WTC11 (cell line): ENCODE results near the gene RRAS. TPM values are rescaled to one million over a fixed set of nuclear protein-coding genes. Genes with fewer than 3 reads are reported as not detected.

ENCODE experiments used
- ATAC-seq: fragments of 200-7000 bp; cut with Tn5 transposase; 2 replicates; pipeline ENCODE4 v1.10.0; 2021; ENCODE audit warnings: mild to moderate bottlenecking, moderate library complexity
- CTCF ChIA-PET: fragments of 300-600 bp; sonication (Branson Sonifier 250); formaldehyde crosslinking; loops from one replicate; lab custom pipeline; 2021; ENCODE audit warnings: antibody characterized with exemption; lab: Charles Lee
- POLR2A ChIA-PET: fragments of 350-600 bp; sonication (Branson Sonifier 250); formaldehyde crosslinking; loops from one replicate; lab custom pipeline; 2021; ENCODE audit warnings: antibody characterized with exemption; lab: Charles Lee
- DNase-seq: peaks from one replicate; pipeline ENCODE4 v3.0.0; 2021; ENCODE audit warnings: low spot score
- H3K27ac Mint-ChIP-seq: 2 replicates; pipeline ENCODE4 v1.8.0; 2021; ENCODE audit warnings: mixed read lengths
- H3K27me3 Mint-ChIP-seq: 2 replicates; pipeline ENCODE4 v1.8.0; 2021; ENCODE audit warnings: low read depth, mild to moderate bottlenecking, moderate library complexity, mixed read lengths
- H3K36me3 Mint-ChIP-seq: 2 replicates; pipeline ENCODE4 v1.8.0; 2021; ENCODE audit warnings: mixed read lengths
- H3K4me1 Mint-ChIP-seq: 2 replicates; pipeline ENCODE4 v1.8.0; 2022; ENCODE audit warnings: mixed read lengths
- H3K4me3 Mint-ChIP-seq: 2 replicates; pipeline ENCODE4 v1.8.0; 2021; ENCODE audit warnings: mild to moderate bottlenecking, moderate library complexity, mixed read lengths
- H3K9me3 Mint-ChIP-seq: 2 replicates; pipeline ENCODE4 v1.8.0; 2021; ENCODE audit warnings: mixed read lengths
- E2F1 ChIP-seq: sonication (generic); formaldehyde crosslinking; IDR thresholded peaks from 2 replicates; pipeline ENCODE4 v1.8.0; 2022; ENCODE audit warnings: mild to moderate bottlenecking, missing genetic modification reagents
- ETV6 ChIP-seq: sonication (generic); formaldehyde crosslinking; IDR thresholded peaks from 2 replicates; pipeline ENCODE4 v1.8.1; 2022; ENCODE audit warnings: mild to moderate bottlenecking, missing genetic modification reagents
- HMGA2 ChIP-seq: fragments of 250-450 bp; sonication (Bioruptor Pico); IDR thresholded peaks from 2 replicates; pipeline ENCODE4 v1.4.0; 2021; ENCODE audit warnings: mild to moderate bottlenecking, moderate library complexity
- MLX ChIP-seq: sonication (generic); formaldehyde crosslinking; IDR thresholded peaks from 2 replicates; pipeline ENCODE4 v1.8.1; 2023; ENCODE audit warnings: mild to moderate bottlenecking, missing genetic modification reagents, moderate library complexity
- NR2C2 ChIP-seq: sonication (generic); formaldehyde crosslinking; IDR thresholded peaks from 2 replicates; pipeline ENCODE4 v1.8.0; 2022; ENCODE audit warnings: mild to moderate bottlenecking, missing genetic modification reagents
- PRDM15 ChIP-seq: sonication (generic); formaldehyde crosslinking; IDR thresholded peaks from 2 replicates; pipeline ENCODE4 v1.8.0; 2022; ENCODE audit warnings: missing genetic modification reagents
- RELA ChIP-seq: sonication (generic); formaldehyde crosslinking; IDR thresholded peaks from 2 replicates; pipeline ENCODE4 v1.8.1; 2022; ENCODE audit warnings: missing genetic modification reagents, mild to moderate bottlenecking, borderline replicate concordance
- SMAD4 ChIP-seq: sonication (generic); formaldehyde crosslinking; IDR thresholded peaks from 2 replicates; pipeline ENCODE4 v1.8.0; 2022; ENCODE audit warnings: mild to moderate bottlenecking, missing genetic modification reagents
- ZNF138 ChIP-seq: sonication (generic); formaldehyde crosslinking; conservative IDR thresholded peaks from 2 replicates; pipeline ENCODE4 v1.8.1; 2022; ENCODE audit warnings: mild to moderate bottlenecking, moderate library complexity, missing genetic modification reagents
- ZNF219 ChIP-seq: sonication (generic); formaldehyde crosslinking; IDR thresholded peaks from 2 replicates; pipeline ENCODE4 v1.8.0; 2023; ENCODE audit warnings: missing genetic modification reagents, mild to moderate bottlenecking, borderline replicate concordance
- ZNF281 ChIP-seq: sonication (generic); formaldehyde crosslinking; IDR thresholded peaks from 2 replicates; pipeline ENCODE4 v1.8.0; 2023; ENCODE audit warnings: mild to moderate bottlenecking, missing genetic modification reagents
- ZNF512 ChIP-seq: sonication (generic); formaldehyde crosslinking; IDR thresholded peaks from 2 replicates; pipeline ENCODE4 v1.8.1; 2022; ENCODE audit warnings: missing genetic modification reagents, borderline replicate concordance
- ZNF532 ChIP-seq: fragments of 250-450 bp; sonication (Bioruptor Pico); IDR thresholded peaks from 2 replicates; pipeline ENCODE4 v1.9.0; 2021; ENCODE audit warnings: mild to moderate bottlenecking, borderline replicate concordance
- total RNA-seq: library from RNA; stranded (reverse); gene quantifications from 3 replicates; pipeline ENCODE4 v1.2.3, GENCODE V29; 2021

RRAS gene
- total RNA-seq, 1 experiment from 2014 or later: 11.4 TPM

GRCh38 chr19:49660338-49660961 is 20.5 kb upstream of the RRAS start:
- no peaks in the 10 kb centered on the region for H3K27me3 Mint-ChIP-seq
- no peak overlapping the region for H3K27ac Mint-ChIP-seq
- ATAC-seq (no peak), DNase-seq (no peak)
- peaks cover 64% of the 10 kb centered on the region for H3K36me3 Mint-ChIP-seq
- TF ChIP-seq NR2C2 (CRISPR knock-in tag) (no peak), ZNF512 (CRISPR knock-in tag) (no peak), MLX (no peak), ZNF138 (CRISPR knock-in tag) (no peak)
- H3K4me1 Mint-ChIP-seq: peaks cover 15% of the 10 kb centered on the region
- ChIA-PET POLR2A (interaction anchor here (0.6 kb wide), 1 partner anchor 67 kb away, joined by 5 read pairs; no protein-coding TSS in a partner anchor), CTCF (no interaction called here)
- H3K9me3 Mint-ChIP-seq: peaks cover 7% of the 10 kb centered on the region
- H3K4me3 Mint-ChIP-seq: no peak overlapping the region

- Mint-ChIP-seq H3K4me1 (peaks cover 10% of the 10 kb centered on the region), H3K36me3 (peaks cover 73% of the 10 kb centered on the region), H3K27ac (no peak overlapping the region), H3K27me3 (no peaks in the 10 kb centered on the region), H3K9me3 (peaks cover 7% of the 10 kb centered on the region), H3K4me3 (no peak overlapping the region)
- ChIA-PET CTCF (interaction anchor here (1.0 to 1.3 kb wide), 2 partner anchors 18 to 22 kb away, joined by 3 to 4 read pairs; partner anchors contain the start of gene PRMT1), POLR2A (no interaction called here)
- TF ChIP-seq E2F1 (CRISPR knock-in tag): no peak
- TF ChIP-seq RELA: 0 out of 2 replicates have a peak, but pooled peaks have one; percentile 17
- DNase-seq (no peak), ATAC-seq (no peak)
These were observed 18.9 kb upstream of the RRAS start for GRCh38 chr19:49658566-49659442.

- H3K4me1 Mint-ChIP-seq: peaks cover 10% of the 10 kb centered on the region
- H3K4me3 Mint-ChIP-seq: no peak overlapping the region
- POLR2A ChIA-PET: no interaction called here
- no peak overlapping the region for H3K27ac Mint-ChIP-seq
- no peak for DNase-seq
- no peak for ATAC-seq
- H3K9me3 Mint-ChIP-seq: peaks cover 7% of the 10 kb centered on the region
- no peaks in the 10 kb centered on the region for H3K27me3 Mint-ChIP-seq
- CTCF ChIA-PET: interaction anchor here (0.6 to 1.3 kb wide), 3 partner anchors 19 to 40 kb away, joined by 3 to 4 read pairs (median 3); partner anchors contain the start of gene PRMT1
- H3K36me3 Mint-ChIP-seq: peaks cover 75% of the 10 kb centered on the region
- no peak for TF ChIP-seq RELA
- no peak for TF ChIP-seq PRDM15 (CRISPR knock-in tag)
- TF ChIP-seq HMGA2 (CRISPR knock-in tag): no peak
- TF ChIP-seq ZNF219 (CRISPR knock-in tag): no peak
- no peak for TF ChIP-seq SMAD4 (CRISPR knock-in tag)
- no peak for TF ChIP-seq ZNF532 (CRISPR knock-in tag)
- TF ChIP-seq ZNF281 (CRISPR knock-in tag): no peak
- TF ChIP-seq ETV6: no peak
These were observed 18.2 kb upstream of the RRAS start for GRCh38 chr19:49658139-49658517.
